DOHH2 (cell line): Measurements from ENCODE around the gene HNRNPC.

Source experiments
- H3F3A ChIP-seq: fragments of 200-600 bp; sonication (generic), shearing (Covaris generic); 2 replicates; pipeline ENCODE4 v1.6.0; 2016; ENCODE audit warnings: antibody characterized with exemption, mild to moderate bottlenecking; ENCODE audit not compliant: control insufficient read depth, insufficient read depth
- H3K27ac ChIP-seq: fragments of 200-600 bp; sonication (generic); 2 replicates; pipeline ENCODE4 v1.5.1; 2014; ENCODE audit warnings: low read depth, mild to moderate bottlenecking, low read length, moderate library complexity
- H3K27me3 ChIP-seq: fragments of 200-600 bp; sonication (generic); 2 replicates; pipeline ENCODE4 v1.6.1; 2014; ENCODE audit warnings: mild to moderate bottlenecking, low read length, mixed read lengths; ENCODE audit not compliant: control insufficient read depth
- H3K36me3 ChIP-seq: fragments of 200-600 bp; sonication (generic); 2 replicates; pipeline ENCODE4 v1.6.1; 2014; ENCODE audit warnings: mild to moderate bottlenecking, low read length, moderate library complexity, mixed read lengths; ENCODE audit not compliant: control insufficient read depth
- H3K4me1 ChIP-seq: fragments of 200-600 bp; sonication (generic); 2 replicates; pipeline ENCODE4 v1.6.1; 2014; ENCODE audit warnings: mild to moderate bottlenecking, low read length, mixed read lengths; ENCODE audit not compliant: control insufficient read depth
- H3K4me2 ChIP-seq: fragments of 200-600 bp; sonication (generic); 2 replicates; pipeline ENCODE4 v1.6.0; 2014; ENCODE audit warnings: mild to moderate bottlenecking, low read length, moderate library complexity
- H3K4me3 ChIP-seq: fragments of 200-600 bp; sonication (generic); 2 replicates; pipeline ENCODE4 v1.5.1; 2014; ENCODE audit warnings: mild to moderate bottlenecking, low read length, mixed read lengths
- H3K79me2 ChIP-seq: fragments of 200-600 bp; sonication (generic); 2 replicates; pipeline ENCODE4 v1.6.1; 2014; ENCODE audit warnings: mild to moderate bottlenecking, low read length, mixed read lengths; ENCODE audit not compliant: control insufficient read depth
- H3K9me2 ChIP-seq: fragments of 200-600 bp; sonication (generic); replicated peaks from 2 replicates; pipeline ENCODE4 v1.6.1; 2014; ENCODE audit warnings: mild to moderate bottlenecking, low read length, mixed read lengths; ENCODE audit not compliant: control insufficient read depth
- H3K9me3 ChIP-seq: fragments of 200-600 bp; sonication (generic); 2 replicates; pipeline ENCODE4 v1.6.1; 2014; ENCODE audit warnings: antibody characterized with exemption, low read length, mixed read lengths; ENCODE audit not compliant: control insufficient read depth, insufficient read depth
- H4K20me1 ChIP-seq: fragments of 200-600 bp; sonication (generic); 2 replicates; pipeline ENCODE4 v1.6.0; 2014; ENCODE audit warnings: low read depth, mild to moderate bottlenecking, antibody characterized with exemption, low read length, moderate library complexity; ENCODE audit not compliant: control insufficient read depth, insufficient read depth
- EZH2phosphoT487 ChIP-seq: fragments of 200-600 bp; sonication (generic); IDR thresholded peaks from 2 replicates; pipeline ENCODE4 v1.6.1; 2017; ENCODE audit warnings: borderline replicate concordance, mild to moderate bottlenecking, antibody characterized with exemption, low read length, moderate library complexity, mixed read lengths
- TF ChIP-seq, protein P1 (sequence below): fragments of 200-600 bp; sonication (generic); IDR thresholded peaks from one replicate; pipeline ENCODE4 v1.5.1; 2014; ENCODE audit warnings: antibody characterized with exemption, mild to moderate bottlenecking, low read depth, low read length; ENCODE audit not compliant: poor library complexity, severe bottlenecking

Gene HNRNPC

DNA sequence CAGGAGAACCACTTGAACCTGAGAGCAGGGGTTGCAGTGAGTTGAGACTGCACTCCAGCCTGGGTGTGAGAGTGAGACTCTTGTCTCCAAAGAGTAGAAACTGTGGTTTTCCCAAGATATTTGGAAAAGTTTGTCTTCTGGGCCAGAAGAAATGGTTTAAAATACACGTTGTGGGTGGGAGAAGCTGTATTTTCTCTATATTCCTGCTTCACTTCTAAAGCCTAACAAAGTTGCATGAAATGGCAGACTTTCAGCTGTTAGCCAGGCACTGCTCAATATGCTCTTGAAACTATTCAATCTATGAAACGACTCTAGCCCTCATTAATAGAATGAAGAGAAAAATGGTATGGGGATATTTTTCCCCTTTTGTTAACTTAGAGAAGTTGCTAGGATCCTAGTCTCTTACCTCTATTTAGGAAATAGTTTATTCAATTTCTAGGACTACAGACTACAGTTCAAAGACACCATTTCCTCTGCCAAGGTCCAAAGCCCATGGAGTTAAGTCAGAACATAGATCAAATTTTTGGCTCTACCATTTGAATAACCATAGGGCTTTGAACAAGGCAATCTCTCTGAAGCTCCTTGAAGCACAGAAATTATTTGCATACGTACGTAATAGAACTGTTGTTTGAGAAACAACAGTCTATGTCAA lies 64.1 kb downstream of the HNRNPC start:
- Histone ChIP-seq H3K4me2 (no peak overlapping the region), H3K27me3 (no peaks in the 10 kb centered on the region), H3K9me2 (no peaks in the 10 kb centered on the region), H3K79me2 (no peaks in the 10 kb centered on the region), H3K27ac (no peak overlapping the region), H3K4me1 (no peaks in the 10 kb centered on the region), H4K20me1 (peaks cover 17% of the 10 kb centered on the region), H3K9me3 (no peaks in the 10 kb centered on the region), H3K4me3 (no peak overlapping the region), H3K36me3 (peaks cover 45% of the 10 kb centered on the region), H3F3A (peaks cover 95% of the 10 kb centered on the region)
- TF ChIP-seq, protein P1, sequence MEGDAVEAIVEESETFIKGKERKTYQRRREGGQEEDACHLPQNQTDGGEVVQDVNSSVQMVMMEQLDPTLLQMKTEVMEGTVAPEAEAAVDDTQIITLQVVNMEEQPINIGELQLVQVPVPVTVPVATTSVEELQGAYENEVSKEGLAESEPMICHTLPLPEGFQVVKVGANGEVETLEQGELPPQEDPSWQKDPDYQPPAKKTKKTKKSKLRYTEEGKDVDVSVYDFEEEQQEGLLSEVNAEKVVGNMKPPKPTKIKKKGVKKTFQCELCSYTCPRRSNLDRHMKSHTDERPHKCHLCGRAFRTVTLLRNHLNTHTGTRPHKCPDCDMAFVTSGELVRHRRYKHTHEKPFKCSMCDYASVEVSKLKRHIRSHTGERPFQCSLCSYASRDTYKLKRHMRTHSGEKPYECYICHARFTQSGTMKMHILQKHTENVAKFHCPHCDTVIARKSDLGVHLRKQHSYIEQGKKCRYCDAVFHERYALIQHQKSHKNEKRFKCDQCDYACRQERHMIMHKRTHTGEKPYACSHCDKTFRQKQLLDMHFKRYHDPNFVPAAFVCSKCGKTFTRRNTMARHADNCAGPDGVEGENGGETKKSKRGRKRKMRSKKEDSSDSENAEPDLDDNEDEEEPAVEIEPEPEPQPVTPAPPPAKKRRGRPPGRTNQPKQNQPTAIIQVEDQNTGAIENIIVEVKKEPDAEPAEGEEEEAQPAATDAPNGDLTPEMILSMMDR, result no peak
- TF ChIP-seq EZH2phosphoT487, result no peak

DNA sequence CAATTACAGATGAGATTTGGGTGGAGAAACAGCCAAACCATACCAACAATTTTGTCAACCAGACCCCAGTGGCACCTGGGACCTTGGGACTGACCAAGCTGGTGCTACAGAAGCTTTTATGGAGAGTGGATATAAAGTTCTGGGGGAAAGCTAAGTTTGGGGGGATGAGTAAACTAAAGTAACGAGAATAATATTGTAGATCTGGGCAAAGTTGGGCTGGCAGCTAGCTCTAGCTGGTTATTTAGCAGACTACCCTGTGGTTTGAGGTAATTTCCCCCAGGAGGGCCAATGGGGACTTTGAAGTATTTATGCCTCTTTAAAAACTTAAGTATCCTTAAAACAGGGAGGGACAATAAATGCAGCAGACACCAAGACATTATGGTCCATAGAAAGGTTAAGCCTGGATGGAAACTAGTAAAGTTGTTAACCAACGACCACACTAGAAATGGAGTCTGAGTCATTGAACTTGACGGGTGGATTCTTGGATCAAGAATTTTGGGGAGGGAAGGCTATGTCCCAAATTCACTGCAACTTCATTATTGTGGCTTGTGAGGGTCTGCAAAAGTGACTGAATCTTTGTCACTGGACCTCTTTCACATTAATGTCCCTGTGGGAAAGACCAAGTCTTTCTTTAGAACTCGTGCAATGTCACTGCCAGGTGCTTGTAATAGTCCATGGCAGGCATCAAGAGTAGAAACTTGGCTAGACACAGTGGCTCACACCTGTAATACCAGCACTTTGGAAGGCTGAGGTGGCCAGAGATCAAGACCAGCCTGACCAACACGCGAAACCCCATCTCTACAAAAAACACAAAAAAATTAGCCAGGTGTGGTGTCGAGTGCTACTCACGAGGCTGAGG lies 64.8 kb downstream of the HNRNPC start:
- no peaks in the 10 kb centered on the region for H3K27me3 ChIP-seq
- H3K4me1 ChIP-seq, result no peaks in the 10 kb centered on the region
- peaks cover 15% of the 10 kb centered on the region for H4K20me1 ChIP-seq
- H3K36me3 ChIP-seq, result peaks cover 37% of the 10 kb centered on the region
- H3K4me3 ChIP-seq, result no peak overlapping the region
- no peaks in the 10 kb centered on the region for H3K9me3 ChIP-seq
- no peaks in the 10 kb centered on the region for H3K9me2 ChIP-seq
- peaks cover 95% of the 10 kb centered on the region for H3F3A ChIP-seq
- no peak for TF ChIP-seq EZH2phosphoT487
- TF ChIP-seq, protein P1, result no peak
- H3K4me2 ChIP-seq, result no peak overlapping the region
- H3K27ac ChIP-seq, result no peak overlapping the region
- H3K79me2 ChIP-seq, result no peaks in the 10 kb centered on the region

DNA sequence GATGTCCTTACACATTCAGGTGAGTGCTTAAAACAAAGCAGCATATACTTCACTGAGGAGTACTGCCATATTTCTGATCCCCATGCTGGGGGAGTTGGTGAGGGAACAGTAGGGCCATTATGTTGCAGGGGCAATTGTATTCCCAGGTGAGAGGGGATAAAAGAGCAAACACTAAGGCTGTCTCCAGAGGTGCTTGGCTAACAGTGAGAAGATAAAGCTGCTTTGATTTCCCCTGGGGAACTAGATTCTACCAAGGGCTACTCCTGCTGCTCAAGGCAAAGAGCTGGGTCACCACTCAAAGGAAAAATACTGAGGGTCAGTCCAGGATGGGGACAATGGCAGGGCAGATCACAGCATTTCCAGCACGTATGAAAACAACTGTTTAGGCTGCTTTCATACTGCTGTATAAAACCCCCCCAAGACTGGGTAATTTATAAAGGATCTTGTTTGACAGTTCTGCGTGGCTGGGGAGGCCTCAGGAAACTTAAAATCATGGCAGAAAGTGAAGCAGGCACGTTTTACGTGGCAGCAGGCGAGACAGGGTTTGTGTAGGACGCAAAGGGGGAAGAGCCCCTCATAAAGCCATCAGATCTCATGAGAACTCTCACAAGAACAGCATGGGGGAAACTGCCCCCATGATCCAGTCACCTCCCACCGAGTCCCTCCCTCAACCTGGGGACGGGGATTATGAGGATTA lies 65.6 kb downstream of the HNRNPC start:
- peaks cover 87% of the 10 kb centered on the region for H3F3A ChIP-seq
- no peaks in the 10 kb centered on the region for H3K9me3 ChIP-seq
- peaks cover 30% of the 10 kb centered on the region for H3K36me3 ChIP-seq

More for the DNA sequence above, 65.6 kb downstream of the HNRNPC start:
- TF ChIP-seq EZH2phosphoT487, result no peak
- Histone ChIP-seq H3K27ac (no peak overlapping the region), H3K4me1 (no peaks in the 10 kb centered on the region), H3K4me3 (no peak overlapping the region), H3K27me3 (no peaks in the 10 kb centered on the region), H4K20me1 (peaks cover 12% of the 10 kb centered on the region), H3K4me2 (no peak overlapping the region), H3K79me2 (no peaks in the 10 kb centered on the region), H3K9me2 (no peaks in the 10 kb centered on the region)
